SK-MEL-5 (cell line): Measurements from ENCODE around the gene VLDLR. TPM values are rescaled to one million over a fixed set of nuclear protein-coding genes. Genes with fewer than 3 reads are reported as not detected.
A peak's percentile ranks its signal among the peaks of the same experiment; 100 is the strongest.
"Not testable (repeated sequence)": the region's sequence is repeated elsewhere in the genome, so short reads cannot be mapped to it uniquely, and the experiment has no call there.

ENCODE experiments used
- DNase-seq: peaks from one replicate; pipeline ENCODE4 v3.0.0-alpha.2; 2016; ENCODE audit warnings: low read depth, low spot score
- in situ Hi-C: cut with HindIII; loops from 2 replicates; pipeline ENCODE4 v1.10.0; 2016; ENCODE audit warnings: low sequenced_read_pairs, high pct_unique_total_duplicates, low pct_unique_long_range_greater_than_20kb
- total RNA-seq: library from RNA; depleted of rRNA; stranded (reverse); fragments of >200 nt; shearing (Covaris generic); gene quantifications from 2 replicates; pipeline ENCODE4 v1.2.3, GENCODE V29; 2014; rRNA removed

The VLDLR gene
- total RNA-seq, 1 experiment from 2014 or later: 37.6 TPM

DNA sequence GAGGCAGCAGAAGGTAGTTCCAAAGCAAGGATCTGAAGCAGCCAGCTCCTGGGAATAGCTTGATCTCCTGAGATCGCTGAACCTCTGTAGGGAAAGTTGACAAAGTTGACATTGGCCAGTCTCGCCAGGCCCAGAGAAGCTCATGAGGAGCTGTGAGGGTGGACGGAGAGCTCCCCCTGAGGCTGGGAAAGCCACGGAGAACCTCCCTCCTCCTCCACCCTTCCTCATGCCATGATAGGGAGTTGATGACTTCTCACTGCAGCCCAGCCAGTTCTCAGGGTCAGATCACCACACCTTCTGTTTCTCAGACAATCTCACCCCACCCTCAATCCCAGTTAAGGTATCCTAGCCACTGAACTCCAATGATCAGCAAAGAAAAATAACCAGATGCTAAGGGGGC lies 65.3 kb downstream of the VLDLR start:
- DNase-seq: no peak
- in situ Hi-C loops: no loop called here

DNA sequence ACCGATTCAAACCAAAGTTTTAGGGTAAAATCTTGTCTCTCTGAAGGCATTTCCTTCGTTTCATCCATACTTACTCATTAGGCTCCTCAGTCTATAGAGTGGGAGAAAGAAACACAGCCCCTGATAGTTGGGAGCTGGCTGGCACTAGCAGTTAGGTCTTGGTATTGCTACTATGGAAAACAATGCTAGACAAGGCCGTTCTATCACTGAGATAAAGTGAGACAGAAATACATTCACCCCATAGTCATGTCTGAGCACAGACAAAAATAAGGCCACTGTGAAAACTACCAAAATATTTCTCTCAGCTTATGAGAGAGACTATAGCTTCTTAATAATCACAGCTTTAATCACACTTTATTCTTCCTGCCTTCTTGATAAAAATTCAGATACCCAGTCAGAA lies 67.0 kb downstream of the VLDLR start:
- in situ Hi-C loops: no loop called here
- no peak for DNase-seq

DNA sequence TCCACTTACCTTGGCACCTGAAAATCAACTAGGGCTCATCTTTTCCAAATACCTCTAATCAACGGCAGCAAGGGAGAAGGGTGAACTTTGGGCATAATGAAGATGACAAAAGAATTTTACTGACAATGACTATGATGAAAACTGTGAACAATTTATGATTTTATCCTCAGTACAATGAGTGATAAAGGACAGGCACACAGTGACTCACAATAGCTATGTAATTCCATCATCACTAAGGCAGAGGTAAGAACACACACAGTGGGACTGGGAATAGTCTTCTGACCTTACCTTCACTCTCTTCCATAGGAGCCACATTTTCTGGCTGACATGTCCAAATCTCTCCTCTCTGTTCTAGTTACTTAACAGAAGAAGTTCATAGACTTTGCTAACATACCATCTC lies 69.6 kb downstream of the VLDLR start:
- in situ Hi-C loops: no loop called here
- no peak for DNase-seq

DNA sequence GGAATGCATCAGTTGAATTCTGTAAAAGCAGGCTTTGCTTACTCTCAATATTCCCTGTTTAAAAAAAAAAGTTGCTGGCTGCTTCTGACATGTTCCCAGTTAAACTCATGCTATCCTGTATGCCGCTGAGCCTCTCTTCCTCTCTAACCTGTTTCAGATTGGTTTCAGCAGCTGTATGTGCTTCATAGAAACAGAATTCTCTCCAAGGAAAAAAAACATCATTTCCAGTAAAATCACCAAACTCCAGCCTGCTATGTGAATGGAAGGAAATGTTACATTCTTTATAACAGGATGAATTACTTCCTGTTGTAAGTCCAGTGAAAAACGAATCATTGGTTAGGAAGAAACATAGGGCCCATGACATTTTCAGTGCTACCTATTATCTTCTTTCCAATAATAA lies 70.0 kb downstream of the VLDLR start:
- in situ Hi-C loops: no loop called here
- no peak for DNase-seq

DNA sequence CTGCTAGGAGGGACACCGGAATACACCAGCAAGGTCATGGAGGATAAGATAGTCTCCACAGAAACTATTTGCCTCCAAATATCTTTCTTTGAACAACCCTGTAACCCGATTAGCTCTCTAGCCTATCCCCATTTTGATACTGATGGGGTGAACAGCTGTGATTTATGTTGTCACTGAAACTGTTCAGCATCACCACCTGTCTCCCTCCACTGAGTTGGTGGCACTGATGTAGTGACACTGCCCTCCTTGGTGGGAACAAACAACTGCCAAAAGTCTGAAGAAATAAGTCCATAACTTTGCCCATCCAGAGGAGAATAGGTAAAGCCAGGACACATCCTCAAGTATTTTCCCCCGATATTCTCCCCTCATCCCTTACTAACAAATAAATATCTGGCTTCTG lies 71.5 kb downstream of the VLDLR start:
- in situ Hi-C loops: no loop called here

DNA sequence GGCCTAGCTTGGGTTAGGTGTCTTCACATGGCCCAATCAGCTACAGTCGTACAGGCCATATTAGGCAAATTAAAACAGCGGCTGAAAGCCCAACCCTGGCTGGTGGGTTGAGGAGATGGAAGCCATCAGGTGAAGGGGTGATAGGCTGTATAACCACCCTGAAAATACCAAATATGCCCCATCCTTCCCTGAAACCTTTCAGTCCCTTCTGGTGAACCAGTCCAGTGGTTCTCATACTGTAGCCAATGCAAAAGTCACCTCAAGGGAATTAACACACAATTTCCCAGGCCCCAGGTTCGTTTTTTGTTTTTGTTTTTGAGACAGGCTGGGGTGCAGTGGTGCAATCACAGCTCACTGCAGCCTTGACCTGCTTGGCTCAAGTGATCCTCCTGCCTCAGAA lies 75.9 kb downstream of the VLDLR start:
- in situ Hi-C loops: no loop called here
- DNase-seq: no peak

More for the DNA sequence above, 71.5 kb downstream of the VLDLR start:
- no peak for DNase-seq

DNA sequence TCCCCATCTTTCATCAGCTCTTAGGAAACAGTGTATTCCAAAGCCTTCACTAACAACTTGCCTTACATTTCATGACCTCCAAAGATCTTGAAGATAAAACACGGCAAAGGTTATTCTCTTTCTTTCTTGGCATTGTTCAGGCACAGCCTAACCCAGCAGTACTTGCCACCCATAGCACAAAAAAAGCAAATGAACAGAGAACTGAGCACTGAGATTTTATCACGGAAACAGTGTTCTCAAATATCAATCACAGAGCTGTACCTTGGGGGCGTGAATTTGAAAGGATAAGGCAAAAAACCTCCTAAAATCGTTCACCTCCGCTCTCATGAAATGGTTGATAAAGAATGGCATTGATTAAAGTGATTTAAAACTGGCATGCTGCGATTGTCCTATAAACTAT lies 78.8 kb downstream of the VLDLR start:
- in situ Hi-C loops: no loop called here
- DNase-seq: no peak

DNA sequence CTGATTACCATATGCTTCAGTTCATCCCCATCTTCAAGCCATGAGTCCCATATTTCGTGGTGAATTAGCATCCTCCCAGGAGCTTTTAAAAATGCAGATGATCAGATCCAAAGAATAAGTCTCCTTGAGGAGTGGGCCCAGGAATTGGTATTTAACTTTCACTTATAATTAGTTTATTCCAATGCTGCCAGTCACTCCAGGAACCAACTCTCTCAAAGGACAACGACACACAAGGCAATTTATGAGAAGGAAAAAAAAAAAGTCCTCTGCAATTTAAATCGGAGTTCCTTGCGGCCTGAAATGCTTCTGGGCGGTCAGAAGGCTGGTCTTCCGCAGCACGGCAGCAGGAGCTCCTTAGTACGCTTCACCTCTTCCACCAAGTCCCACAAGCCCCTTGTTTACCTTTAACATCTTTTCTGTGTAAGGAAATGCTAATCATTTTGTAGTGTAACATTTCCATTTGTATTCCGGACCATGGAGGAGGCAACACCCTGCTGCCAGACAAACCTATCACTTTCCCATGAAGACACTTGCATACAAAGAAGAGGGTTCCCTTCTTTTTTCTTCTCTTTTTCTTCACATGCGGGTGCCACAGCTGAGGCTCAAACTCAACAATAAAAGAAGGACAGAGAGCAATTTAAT lies 79.4 kb downstream of the VLDLR start:
- in situ Hi-C loops: no loop called here
- DNase-seq: no peak

DNA sequence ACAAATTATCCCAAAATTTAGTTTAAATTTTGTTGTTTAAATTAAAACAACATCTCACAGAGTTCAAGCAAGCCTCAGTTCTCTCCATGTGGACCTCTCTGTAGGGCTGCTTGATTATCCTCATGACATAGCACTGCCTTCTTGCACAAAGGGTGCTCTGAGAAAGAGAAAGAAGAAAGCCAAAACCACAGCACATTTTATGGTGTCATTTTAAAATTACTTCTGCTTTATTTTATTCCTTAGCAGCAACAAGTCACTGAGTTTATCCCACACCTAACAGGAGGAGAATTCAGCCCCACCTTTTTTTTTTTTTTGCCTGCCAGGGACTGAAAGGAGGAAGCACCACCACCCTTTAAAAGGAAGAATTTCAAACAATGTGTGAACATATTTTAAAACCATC lies 82.9 kb downstream of the VLDLR start:
- in situ Hi-C loops: no loop called here
- DNase-seq: peak; percentile 59

DNA sequence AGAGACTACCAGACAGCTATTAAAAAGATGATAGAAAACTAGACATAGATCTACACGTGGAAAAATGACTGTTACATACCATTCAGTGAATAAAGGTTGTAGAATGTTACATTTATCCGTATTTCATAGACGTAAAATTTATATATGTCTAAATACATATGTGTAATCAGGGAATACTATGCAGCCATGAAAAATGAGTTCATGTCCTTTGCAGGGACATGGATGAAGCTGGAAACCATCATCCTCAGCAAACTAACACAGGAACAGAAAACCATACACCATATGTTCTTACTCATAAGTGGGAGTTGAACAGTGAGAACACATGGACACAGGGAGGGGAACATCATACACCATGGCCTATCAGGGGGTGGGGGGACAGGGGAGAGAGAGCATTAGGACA lies 85.7 kb downstream of the VLDLR start:
- in situ Hi-C loops, DNase-seq: not testable (repeated sequence)

Other genes with a start within 250 kb of the VLDLR start
- not detected in 2 replicates for gene KCNV2, start 95.7 kb downstream of the VLDLR start, total RNA-seq
- 133 and 137 TPM in 2 replicates for gene PUM3, start 222.3 kb downstream of the VLDLR start, total RNA-seq